ENCODE results near the gene CCDC51. TPM values are rescaled to one million over a fixed set of nuclear protein-coding genes. Genes with fewer than 3 reads are reported as not detected.

The CCDC51 gene
- total and polyA plus RNA-seq, 4 donors, result 6.6 to 14.4 (median 11.1) TPM

GRCh38 chr3:48422272-48422671 lies 17.6 kb downstream of the CCDC51 start:
- DNase-seq (no peak), ATAC-seq (ENCODE audit: insufficient read depth, low FRiP score) (no peak)
- H3K9me3 ChIP-seq (ENCODE audit: control insufficient read depth in 4 of 4, insufficient read depth in 3 of 4, low read length in 3 of 4), result no peaks in the 10 kb centered on the region
- peaks cover 0 to 40% (median 6%) of the 10 kb centered on the region in 4 donors for H3K36me3 ChIP-seq (ENCODE audit: control insufficient read depth in 4 of 4, insufficient read depth in 4 of 4, low read length in 4 of 4)
- H3K9ac ChIP-seq (ENCODE audit: insufficient read depth in 1 of 2, low read length in 2 of 2), result no peak overlapping the region
- H3K4me1 ChIP-seq (ENCODE audit: control insufficient read depth in 5 of 5, insufficient read depth in 5 of 5, low read length in 5 of 5), result peaks cover 0 to 27% (median 15%) of the 10 kb centered on the region in 5 donors
- 82 to 96% methylated on average over 3 of the region's 3 CpGs for WGBS, 2 donors
- H3K4me3 ChIP-seq, result no peak overlapping the region
- no peak for TF ChIP-seq CTCF (IDR thresholded peaks at IDR 0.05; ENCODE audit: control extremely low read depth, extremely low read depth)
- no peak overlapping the region for H3K27ac ChIP-seq (ENCODE audit: low read depth in 1 of 2, low read length in 1 of 2)
- H3K27me3 ChIP-seq (ENCODE audit: control insufficient read depth in 3 of 3, insufficient read depth in 3 of 3, low read length in 2 of 3), result no peaks in the 10 kb centered on the region

- no peaks in the 10 kb centered on the region for H3K9me3 ChIP-seq (ENCODE audit: control insufficient read depth in 4 of 4, insufficient read depth in 3 of 4, low read length in 3 of 4)
- H3K4me3 ChIP-seq, result no peak overlapping the region
- ATAC-seq (ENCODE audit: insufficient read depth, low FRiP score), result no peak
- H3K27ac ChIP-seq (ENCODE audit: low read depth in 1 of 2, low read length in 1 of 2), result no peak overlapping the region
- no peak overlapping the region for H3K9ac ChIP-seq (ENCODE audit: insufficient read depth in 1 of 2, low read length in 2 of 2)
- H3K36me3 ChIP-seq (ENCODE audit: control insufficient read depth in 4 of 4, insufficient read depth in 4 of 4, low read length in 4 of 4), result peaks cover 0 to 46% (median 8%) of the 10 kb centered on the region in 4 donors
- no peaks in the 10 kb centered on the region for H3K27me3 ChIP-seq (ENCODE audit: control insufficient read depth in 3 of 3, insufficient read depth in 3 of 3, low read length in 2 of 3)
- no peak for DNase-seq
- peaks cover 0 to 10% (median 9%) of the 10 kb centered on the region in 5 donors for H3K4me1 ChIP-seq (ENCODE audit: control insufficient read depth in 5 of 5, insufficient read depth in 5 of 5, low read length in 5 of 5)
- WGBS, 2 donors, result 92 to 97% methylated on average over 14 of the region's 14 CpGs
- TF ChIP-seq CTCF (IDR thresholded peaks at IDR 0.05; ENCODE audit: control extremely low read depth, extremely low read depth), result no peak
Measured at GRCh38 chr3:48420561-48420960, 19.4 kb downstream of the CCDC51 start.

GRCh38 chr3:48419597-48419996 lies 20.3 kb downstream of the CCDC51 start:
- Histone ChIP-seq H3K4me3 (no peak overlapping the region), H3K4me1 (ENCODE audit: control insufficient read depth in 5 of 5, insufficient read depth in 5 of 5, low read length in 5 of 5) (peaks cover 0 to 5% (median 0%) of the 10 kb centered on the region in 5 donors), H3K27me3 (ENCODE audit: control insufficient read depth in 3 of 3, insufficient read depth in 3 of 3, low read length in 2 of 3) (no peaks in the 10 kb centered on the region), H3K27ac (ENCODE audit: low read depth in 1 of 2, low read length in 1 of 2) (no peak overlapping the region), H3K36me3 (ENCODE audit: control insufficient read depth in 4 of 4, insufficient read depth in 4 of 4, low read length in 4 of 4) (peaks cover 0 to 55% (median 13%) of the 10 kb centered on the region in 4 donors), H3K9me3 (ENCODE audit: control insufficient read depth in 4 of 4, insufficient read depth in 3 of 4, low read length in 3 of 4) (no peaks in the 10 kb centered on the region), H3K9ac (ENCODE audit: insufficient read depth in 1 of 2, low read length in 2 of 2) (no peak overlapping the region)
- DNase-seq, result no peak
- ATAC-seq (ENCODE audit: insufficient read depth, low FRiP score), result no peak
- WGBS, 2 donors, result 93 to 95% methylated on average over 17 of the region's 17 CpGs
- TF ChIP-seq CTCF (IDR thresholded peaks at IDR 0.05; ENCODE audit: control extremely low read depth, extremely low read depth), result no peak

GRCh38 chr3:48419149-48419548 lies 20.8 kb downstream of the CCDC51 start:
- TF ChIP-seq CTCF (IDR thresholded peaks at IDR 0.05; ENCODE audit: control extremely low read depth, extremely low read depth), result no peak

More at GRCh38 chr3:48419149-48419548, 20.8 kb downstream of the CCDC51 start:
- Histone ChIP-seq H3K4me3 (no peak overlapping the region), H3K27me3 (ENCODE audit: control insufficient read depth in 3 of 3, insufficient read depth in 3 of 3, low read length in 2 of 3) (no peaks in the 10 kb centered on the region), H3K9me3 (ENCODE audit: control insufficient read depth in 4 of 4, insufficient read depth in 3 of 4, low read length in 3 of 4) (no peaks in the 10 kb centered on the region), H3K36me3 (ENCODE audit: control insufficient read depth in 4 of 4, insufficient read depth in 4 of 4, low read length in 4 of 4) (peaks cover 0 to 57% (median 13%) of the 10 kb centered on the region in 4 donors), H3K9ac (ENCODE audit: insufficient read depth in 1 of 2, low read length in 2 of 2) (no peak overlapping the region), H3K4me1 (ENCODE audit: control insufficient read depth in 5 of 5, insufficient read depth in 5 of 5, low read length in 5 of 5) (peaks cover 0 to 2% (median 0%) of the 10 kb centered on the region in 5 donors), H3K27ac (ENCODE audit: low read depth in 1 of 2, low read length in 1 of 2) (no peak overlapping the region)
- DNase-seq (no peak), ATAC-seq (ENCODE audit: insufficient read depth, low FRiP score) (no peak)
- 91 to 95% methylated on average over 9 of the region's 9 CpGs for WGBS, 2 donors

Measured in lung (tissue), 12 donors.